Activated T-cell treated with anti-CD3 and anti-CD28 coated beads for 24 hours (primary cell): ENCODE measurements around the gene NTN3.

ENCODE experiments used
- DNase-seq: peaks from one replicate; pipeline ENCODE4 v3.0.0-alpha.2; 2020; ENCODE audit warnings: low read depth

NTN3 gene

GRCh38 chr16:2497116-2497630 is 26.1 kb downstream of the NTN3 start:
- DNase-seq, result no peak

- DNase-seq, result no peak
These were observed 26.8 kb downstream of the NTN3 start for GRCh38 chr16:2497695-2498484.

GRCh38 chr16:2498531-2499253 is 27.6 kb downstream of the NTN3 start:
- no peak for DNase-seq

- DNase-seq, result no peak
These were observed 28.4 kb downstream of the NTN3 start for GRCh38 chr16:2499454-2499853.

GRCh38 chr16:2499890-2500429 is 28.9 kb downstream of the NTN3 start:
- DNase-seq, result no peak

- no peak for DNase-seq
These were observed 29.4 kb downstream of the NTN3 start for GRCh38 chr16:2500430-2500917.

- DNase-seq, result peak; percentile 70
These were observed 30.0 kb downstream of the NTN3 start for GRCh38 chr16:2500918-2501750.

GRCh38 chr16:2501946-2502895 is 31.1 kb downstream of the NTN3 start:
- no peak for DNase-seq

GRCh38 chr16:2505695-2506094 is 34.6 kb downstream of the NTN3 start:
- DNase-seq, result no peak

- DNase-seq, result no peak
These were observed 36.1 kb downstream of the NTN3 start for GRCh38 chr16:2507052-2507659.

- DNase-seq, result no peak
These were observed 36.6 kb downstream of the NTN3 start for GRCh38 chr16:2507665-2508064.

- DNase-seq, result no peak
These were observed 37.8 kb downstream of the NTN3 start for GRCh38 chr16:2508722-2509400.

- no peak for DNase-seq
These were observed 40.2 kb downstream of the NTN3 start for GRCh38 chr16:2511128-2511800.

- no peak for DNase-seq
These were observed 41.1 kb downstream of the NTN3 start for GRCh38 chr16:2511996-2512734.

- no peak for DNase-seq
These were observed 41.8 kb downstream of the NTN3 start for GRCh38 chr16:2512735-2513404.

GRCh38 chr16:2513405-2514332 is 42.6 kb downstream of the NTN3 start, which contains the start of gene ATP6V0C:
Gene ATP6V0C (plus strand): TSS chr16:2513952. CDS start chr16:2514104, 152 bp downstream.
- DNase-seq, result peak; percentile 83
